Measurements from ENCODE around the gene CCDC127. TPM values are rescaled to one million over a fixed set of nuclear protein-coding genes. Genes with fewer than 3 reads are reported as not detected.

CCDC127 gene
- total RNA-seq, 2 donors from 2014 or later: 8.4 to 9.7 TPM

GRCh38 chr5:173392-174290 lies 44.3 kb downstream of the CCDC127 start:
- no peak overlapping the region for H3K9ac ChIP-seq (ENCODE audit: extremely low read depth, low read length, poor library complexity, severe bottlenecking)

GRCh38 chr5:172841-173251 lies 45.1 kb downstream of the CCDC127 start:
- Histone ChIP-seq H3K27ac (ENCODE audit: low read depth, low read length) (no peak overlapping the region), H3K27me3 (ENCODE audit: control insufficient read depth, insufficient read depth, low read length, poor library complexity, severe bottlenecking) (no peaks in the 10 kb centered on the region), H3K9me3 (ENCODE audit: control insufficient read depth, low read length) (no peaks in the 10 kb centered on the region), H3K36me3 (ENCODE audit: control insufficient read depth, insufficient read depth, low read length) (no peaks in the 10 kb centered on the region), H3K4me1 (ENCODE audit: control insufficient read depth, insufficient read depth, low read length) (peaks cover 3% of the 10 kb centered on the region), H3K9ac (ENCODE audit: extremely low read depth, low read length, poor library complexity, severe bottlenecking) (no peak overlapping the region), H3K4me3 (ENCODE audit: low read length) (no peak overlapping the region)
- H3K9me3 Mint-ChIP-seq: no peaks in the 10 kb centered on the region
- H3K4me3 Mint-ChIP-seq: no peak overlapping the region
- H3K4me1 Mint-ChIP-seq: peaks cover 7% of the 10 kb centered on the region
- TF ChIP-seq CTCF (conservative IDR thresholded peaks at IDR 0.05): no peak
- no peak for DNase-seq
- no peaks in the 10 kb centered on the region for H3K27me3 Mint-ChIP-seq (ENCODE audit: insufficient read depth)
- no peak overlapping the region for H3K27ac Mint-ChIP-seq
- peaks cover 4% of the 10 kb centered on the region for H3K36me3 Mint-ChIP-seq (ENCODE audit: low read depth)
- 69 to 82% methylated on average over 4 to 17 of the region's 17 CpGs for WGBS, 2 experiments (ENCODE audit: insufficient coverage in 1 of 2, insufficient read length in 1 of 2)

More at GRCh38 chr5:173392-174290, 44.3 kb downstream of the CCDC127 start:
- H3K9me3 Mint-ChIP-seq: no peaks in the 10 kb centered on the region
- H3K36me3 ChIP-seq (ENCODE audit: control insufficient read depth, insufficient read depth, low read length): no peaks in the 10 kb centered on the region
- no peak overlapping the region for H3K4me3 Mint-ChIP-seq
- no peak overlapping the region for H3K27ac ChIP-seq (ENCODE audit: low read depth, low read length)
- H3K36me3 Mint-ChIP-seq (ENCODE audit: low read depth): peaks cover 4% of the 10 kb centered on the region
- no peak overlapping the region for H3K27ac Mint-ChIP-seq
- DNase-seq: no peak
- no peaks in the 10 kb centered on the region for H3K27me3 Mint-ChIP-seq (ENCODE audit: insufficient read depth)
- peaks cover 3% of the 10 kb centered on the region for H3K4me1 ChIP-seq (ENCODE audit: control insufficient read depth, insufficient read depth, low read length)
- no peaks in the 10 kb centered on the region for H3K27me3 ChIP-seq (ENCODE audit: control insufficient read depth, insufficient read depth, low read length, poor library complexity, severe bottlenecking)
- H3K9me3 ChIP-seq (ENCODE audit: control insufficient read depth, low read length): no peaks in the 10 kb centered on the region
- peaks cover 7% of the 10 kb centered on the region for H3K4me1 Mint-ChIP-seq
- no peak for TF ChIP-seq CTCF (conservative IDR thresholded peaks at IDR 0.05)
- WGBS, 2 experiments (ENCODE audit: insufficient coverage in 1 of 2, insufficient read length in 1 of 2): 86 to 91% methylated on average over 11 to 21 of the region's 22 CpGs
- H3K4me3 ChIP-seq (ENCODE audit: low read length): no peak overlapping the region

GRCh38 chr5:172421-172820 lies 45.5 kb downstream of the CCDC127 start:
- Mint-ChIP-seq H3K4me1 (peaks cover 7% of the 10 kb centered on the region), H3K4me3 (no peak overlapping the region), H3K27me3 (ENCODE audit: insufficient read depth) (no peaks in the 10 kb centered on the region), H3K27ac (no peak overlapping the region), H3K36me3 (ENCODE audit: low read depth) (peaks cover 4% of the 10 kb centered on the region), H3K9me3 (no peaks in the 10 kb centered on the region)
- no peak for DNase-seq
- Histone ChIP-seq H3K4me3 (ENCODE audit: low read length) (no peak overlapping the region), H3K36me3 (ENCODE audit: control insufficient read depth, insufficient read depth, low read length) (no peaks in the 10 kb centered on the region), H3K9me3 (ENCODE audit: control insufficient read depth, low read length) (no peaks in the 10 kb centered on the region), H3K9ac (ENCODE audit: extremely low read depth, low read length, poor library complexity, severe bottlenecking) (no peak overlapping the region), H3K4me1 (ENCODE audit: control insufficient read depth, insufficient read depth, low read length) (peaks cover 3% of the 10 kb centered on the region), H3K27me3 (ENCODE audit: control insufficient read depth, insufficient read depth, low read length, poor library complexity, severe bottlenecking) (no peaks in the 10 kb centered on the region), H3K27ac (ENCODE audit: low read depth, low read length) (no peak overlapping the region)
- TF ChIP-seq CTCF (conservative IDR thresholded peaks at IDR 0.05): no peak
- WGBS, 2 experiments (ENCODE audit: insufficient coverage in 1 of 2, insufficient read length in 1 of 2): 88 to 92% methylated on average over 10 to 13 of the region's 13 CpGs
